Cerebellar cortex (tissue), 1 donor: ENCODE data around the gene OR4D2.
A peak's percentile ranks its signal among the peaks of the same experiment; 100 is the strongest.
"Not testable (repeated sequence)": the region's sequence is repeated elsewhere in the genome, so short reads cannot be mapped to it uniquely, and the experiment has no call there.

Experiments
- DNase-seq: peaks from one replicate; pipeline ENCODE4 v3.0.0-alpha.2; 2015; ENCODE audit warnings: low spot score

The OR4D2 gene

DNA sequence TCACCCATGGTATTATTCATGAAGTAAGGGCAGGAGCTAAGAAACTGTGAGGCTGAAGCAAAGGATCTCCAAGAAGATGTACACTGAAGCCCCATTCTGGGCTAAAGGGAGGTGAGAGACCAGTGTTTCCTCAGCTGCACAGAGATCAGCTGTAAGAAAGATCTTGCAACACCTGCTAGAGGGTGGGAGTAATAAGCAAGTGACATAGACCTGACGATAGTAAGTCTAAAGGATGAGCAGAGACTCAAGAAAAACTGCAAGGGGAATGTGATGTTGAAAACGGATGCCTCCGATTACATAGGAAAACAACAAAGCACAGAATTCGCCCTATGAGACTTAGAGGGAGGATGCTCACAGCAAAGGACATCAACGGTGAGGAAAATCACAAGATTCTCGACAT lies at the start of gene OR4D2:
Gene OR4D2, plus strand, starts transcription at position 301 of the 400 bp plus-strand sequence. CDS start 2,674 bp downstream, outside the sequence.
- no peak for DNase-seq

DNA sequence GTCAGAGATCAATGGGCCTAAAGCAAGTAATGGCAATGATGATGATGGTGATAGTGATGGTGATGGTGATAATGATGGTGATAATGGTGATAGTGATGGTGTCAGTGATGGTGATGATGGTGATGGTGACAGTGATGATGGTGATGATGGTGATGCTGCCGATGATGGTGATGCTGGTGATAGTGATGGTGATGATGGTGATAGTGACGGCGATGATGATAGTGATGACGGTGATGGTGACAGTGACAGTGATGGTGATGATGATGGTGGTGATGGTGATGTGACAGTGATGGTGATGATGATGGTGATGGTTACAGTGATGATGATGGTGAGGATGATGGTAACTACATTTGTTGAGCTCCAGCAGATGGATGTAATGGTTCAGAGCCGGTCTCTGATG lies 49.4 kb upstream of the OR4D2 start:
- DNase-seq, result no peak

DNA sequence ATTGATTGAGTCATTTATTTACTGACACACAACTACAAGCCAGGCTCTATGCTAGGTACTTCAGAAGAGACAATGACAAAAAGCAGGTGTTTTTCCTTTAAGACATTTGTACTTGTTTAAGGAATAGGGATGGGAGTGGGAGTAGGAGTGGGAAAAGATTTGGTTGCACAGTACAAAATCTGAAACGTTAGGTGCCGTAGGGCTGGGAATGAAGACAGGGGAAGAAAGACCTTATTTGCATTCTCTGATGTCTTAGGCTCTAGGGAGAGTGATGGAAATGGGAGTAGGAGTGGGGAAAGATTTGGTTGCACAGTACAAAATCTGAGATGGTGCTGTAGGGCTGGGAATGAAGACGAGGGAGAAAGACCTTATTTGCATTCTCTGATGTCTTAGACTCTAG lies 47.3 kb upstream of the OR4D2 start:
- no peak for DNase-seq

DNA sequence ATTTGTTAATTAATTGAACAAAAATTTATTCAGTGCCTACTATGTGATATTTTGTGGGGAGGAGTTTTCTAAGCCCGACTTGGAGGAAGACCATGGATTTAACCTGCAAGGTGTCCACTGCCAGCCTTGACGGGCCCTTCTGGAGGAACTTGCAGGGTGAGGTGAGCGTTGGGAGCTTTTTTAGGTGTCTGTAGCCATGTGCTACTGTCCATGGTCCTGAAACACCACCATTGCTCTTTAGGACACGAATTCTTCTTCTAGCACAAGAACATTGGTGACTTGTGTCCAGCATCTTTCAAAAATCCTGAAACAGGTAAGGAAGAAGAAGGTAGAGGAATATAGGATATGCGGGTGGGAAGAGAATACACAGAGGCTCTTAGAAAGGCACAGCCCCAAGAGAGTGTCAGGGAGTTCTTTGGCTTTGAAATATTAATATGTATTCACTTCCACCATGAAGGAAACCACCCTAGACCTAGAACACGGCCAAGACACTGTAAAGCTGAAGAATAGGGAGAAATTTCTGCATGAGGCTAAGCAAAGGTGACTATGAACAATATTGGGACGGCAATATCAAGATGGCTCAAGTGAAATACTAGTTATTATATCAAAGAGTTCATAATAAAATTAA lies 46.5 kb upstream of the OR4D2 start:
- peak; percentile 15 for DNase-seq

DNA sequence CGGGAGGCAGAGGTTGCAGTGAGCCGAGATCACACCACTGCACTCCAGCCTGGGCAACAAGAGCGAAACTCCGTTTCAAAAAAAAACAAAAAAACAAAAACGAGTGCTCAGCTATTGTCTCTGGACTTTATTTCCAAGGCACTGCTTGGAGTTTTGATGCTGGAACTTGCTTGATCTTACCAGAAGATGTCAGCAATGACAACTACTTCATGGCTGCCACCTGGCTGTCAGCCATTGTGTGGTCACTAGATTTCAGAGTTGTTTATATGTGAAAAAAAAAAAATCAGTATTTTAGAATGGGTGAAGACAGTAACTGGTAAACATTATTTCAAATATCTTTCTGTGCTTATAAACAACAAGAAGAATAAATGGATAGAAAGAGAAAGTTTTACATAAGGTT lies 44.9 kb upstream of the OR4D2 start:
- peak; percentile 51 for DNase-seq

DNA sequence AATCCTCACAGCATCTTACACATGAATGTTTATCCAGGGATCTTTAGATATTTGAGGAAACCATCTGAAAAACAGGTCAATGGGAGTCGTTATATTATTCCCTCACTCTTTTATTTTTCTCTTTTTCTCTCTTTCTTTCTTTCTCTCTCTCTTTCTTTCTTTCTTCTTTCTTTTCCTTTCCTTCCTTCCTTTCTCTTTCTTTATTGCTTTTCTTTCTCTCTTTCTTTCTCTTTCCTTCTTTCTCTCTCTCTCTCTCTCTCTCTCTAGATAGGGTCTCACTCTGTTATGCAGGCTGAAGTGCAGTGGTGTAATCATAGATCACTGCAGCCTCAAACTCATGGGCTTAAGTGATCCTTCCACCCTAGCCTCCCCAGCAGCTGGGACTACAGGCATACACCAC lies 38.9 kb upstream of the OR4D2 start:
- no peak for DNase-seq

DNA sequence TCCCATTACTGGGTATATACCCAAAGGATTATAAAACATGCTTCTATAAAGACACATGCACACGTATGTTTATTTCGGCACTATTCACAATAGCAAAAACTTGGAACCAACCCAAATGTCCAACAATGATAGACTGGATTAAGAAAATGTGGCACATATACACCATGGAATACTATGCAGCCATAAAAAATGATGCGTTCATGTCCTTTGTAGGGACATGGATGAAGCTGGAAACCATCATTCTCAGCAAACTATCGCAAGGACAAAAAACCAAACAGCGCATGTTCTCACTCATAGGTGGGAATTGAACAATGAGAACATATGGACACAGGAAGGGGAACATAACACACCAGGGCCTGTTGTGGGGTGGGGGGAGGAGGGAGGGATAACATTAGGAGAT lies 34.1 kb upstream of the OR4D2 start:
- not testable (repeated sequence) for DNase-seq

DNA sequence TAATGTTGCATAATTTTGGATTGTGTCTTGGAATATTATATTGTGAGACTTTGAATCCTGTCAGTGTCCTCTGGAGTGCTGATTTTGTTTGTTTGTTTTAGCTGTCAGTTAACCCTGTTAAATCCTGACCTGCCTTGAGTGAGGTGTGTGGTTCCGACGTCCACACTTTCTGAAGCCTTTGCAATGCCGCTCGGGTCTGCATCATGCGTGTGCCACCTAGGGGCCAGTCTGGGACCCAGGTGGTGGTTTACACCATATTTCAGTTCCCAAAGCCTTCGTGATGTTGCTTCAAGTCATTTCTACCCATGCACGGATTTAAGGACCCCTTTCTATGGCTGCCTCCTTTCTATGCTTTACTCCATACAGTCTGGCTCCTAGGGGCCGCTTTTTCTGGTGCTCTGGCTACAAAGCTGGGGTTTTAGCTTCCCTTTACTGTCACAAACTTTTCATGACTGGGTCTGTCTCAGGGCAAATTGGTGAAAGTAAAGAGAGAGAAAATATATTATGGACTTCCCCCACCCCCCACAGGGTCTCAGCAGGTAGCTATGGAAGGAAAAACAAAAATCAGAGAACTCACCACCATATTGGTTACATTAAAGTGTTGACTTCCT lies 30.0 kb upstream of the OR4D2 start:
- peak; percentile 14 for DNase-seq

DNA sequence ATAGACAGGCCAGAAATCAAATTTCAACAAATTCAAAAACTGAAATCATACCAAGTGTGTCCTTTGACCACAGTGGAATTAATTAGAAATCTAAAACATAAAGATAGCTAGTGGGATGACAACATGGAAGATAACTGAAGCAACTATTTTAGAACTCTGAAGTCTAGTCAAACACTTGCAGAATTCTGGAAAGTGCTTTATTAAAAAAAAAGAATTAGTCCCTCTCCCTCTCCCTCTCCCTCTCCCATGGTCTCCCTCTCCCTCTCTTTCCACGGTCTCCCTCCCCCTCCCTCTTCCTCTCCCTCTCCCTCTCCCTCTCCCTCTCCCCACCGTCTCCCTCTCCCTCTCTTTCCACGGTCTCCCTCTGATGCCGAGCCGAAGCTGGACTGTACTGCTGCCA lies 25.3 kb upstream of the OR4D2 start:
- DNase-seq, result no peak

DNA sequence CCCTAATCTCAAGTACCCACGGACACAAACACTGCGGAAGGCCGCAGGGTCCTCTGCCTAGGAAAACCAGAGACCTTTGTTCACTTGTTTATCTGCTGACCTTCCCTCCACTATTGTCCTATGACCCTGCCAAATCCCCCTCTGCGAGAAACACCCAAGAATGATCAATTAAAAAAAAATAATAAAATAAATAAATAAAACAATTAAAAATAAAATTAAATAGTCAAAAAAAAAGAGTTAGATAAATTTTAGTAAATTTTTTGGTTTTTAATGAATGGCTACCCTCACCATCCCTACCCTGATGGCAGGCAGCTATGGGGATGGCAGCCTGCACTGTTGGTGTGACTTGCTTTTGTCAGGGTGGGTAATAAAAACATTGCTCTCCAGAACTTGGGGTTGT lies 23.4 kb upstream of the OR4D2 start:
- not testable (repeated sequence) for DNase-seq

DNA sequence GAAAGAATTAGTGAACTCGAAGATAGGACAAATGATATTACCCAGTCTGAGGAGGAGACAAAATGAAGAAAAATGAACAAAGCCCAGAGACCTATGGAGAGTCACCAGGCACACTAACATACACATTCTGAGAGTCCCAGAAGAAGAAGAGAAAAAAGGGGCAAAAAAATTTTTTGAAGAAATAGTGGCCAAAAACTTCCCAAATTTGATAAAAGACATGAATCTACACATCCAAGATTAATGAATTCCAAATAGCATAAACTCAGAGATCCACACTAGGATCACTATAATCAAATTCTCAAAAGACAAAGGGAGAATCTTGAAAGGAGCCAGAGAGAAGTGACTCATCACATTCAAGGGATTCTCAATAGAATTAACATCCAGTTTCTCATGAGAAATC lies 22.0 kb upstream of the OR4D2 start:
- no peak for DNase-seq

DNA sequence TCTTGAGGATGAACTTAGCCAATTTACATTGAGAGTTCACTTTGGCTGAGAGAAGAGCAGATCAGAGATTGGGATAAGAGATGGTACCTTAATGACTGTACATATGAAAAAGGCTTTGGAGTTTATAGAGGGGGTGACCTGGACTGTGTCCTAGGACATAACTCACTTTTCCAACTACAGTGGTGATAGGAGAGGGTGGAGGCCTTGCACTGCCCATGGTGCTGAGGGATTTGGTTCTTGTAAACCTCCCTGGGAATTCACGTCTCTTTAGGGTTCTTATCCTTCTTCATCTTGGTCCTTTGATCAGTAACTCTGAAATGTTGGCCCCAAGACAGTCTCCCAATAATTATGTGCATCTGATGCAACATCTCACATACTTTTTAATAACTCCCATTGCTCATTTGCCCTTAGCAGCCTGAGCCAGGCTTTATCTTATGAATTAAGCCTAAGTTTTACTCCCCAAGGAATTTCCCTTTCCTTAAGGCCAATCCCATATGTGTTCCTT lies 18.8 kb upstream of the OR4D2 start, which contains the start of gene OR4D1:
Gene OR4D1, plus strand, starts transcription at position 455 of the 505 bp plus-strand sequence. CDS start 6,770 bp downstream, outside the sequence.
- DNase-seq, result no peak

DNA sequence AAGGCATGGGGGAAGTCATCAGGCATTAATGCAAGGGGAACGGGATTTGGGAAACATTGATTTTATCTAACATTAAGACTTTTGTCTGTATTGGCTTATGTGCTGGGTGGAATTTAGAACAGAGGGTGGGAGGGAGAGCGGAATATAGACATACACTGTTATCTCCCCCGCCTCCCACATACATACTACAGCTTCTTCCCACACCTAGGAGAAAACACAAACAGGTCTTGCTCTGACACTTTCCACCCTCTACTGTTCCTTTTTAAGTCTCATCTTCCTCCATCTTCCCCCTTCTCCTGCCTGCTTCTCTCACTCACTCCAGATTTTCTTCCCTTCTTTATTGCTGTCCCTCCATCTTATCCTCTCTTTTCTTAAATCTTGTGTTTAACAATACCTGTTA lies 18.2 kb upstream of the OR4D2 start:
- DNase-seq, result no peak

DNA sequence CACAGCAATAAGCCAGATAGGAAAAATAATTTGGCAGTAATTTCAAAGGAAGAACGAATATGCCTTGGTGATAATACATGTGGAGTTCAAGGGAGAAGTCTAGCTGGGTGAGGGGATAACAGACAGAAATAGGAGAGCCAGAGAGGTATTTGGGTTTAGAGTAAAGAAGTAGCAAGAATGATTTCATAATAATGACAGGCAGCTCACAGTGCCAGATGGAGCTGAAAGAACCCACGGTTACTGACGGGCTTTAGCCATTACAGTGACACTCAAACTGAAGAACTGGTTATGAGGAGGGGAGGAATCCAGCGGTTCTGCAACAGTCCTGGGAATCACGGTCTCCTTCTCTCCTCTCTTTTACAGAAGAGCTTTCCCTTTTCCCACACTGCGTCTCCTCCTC lies 16.4 kb upstream of the OR4D2 start:
- no peak for DNase-seq

DNA sequence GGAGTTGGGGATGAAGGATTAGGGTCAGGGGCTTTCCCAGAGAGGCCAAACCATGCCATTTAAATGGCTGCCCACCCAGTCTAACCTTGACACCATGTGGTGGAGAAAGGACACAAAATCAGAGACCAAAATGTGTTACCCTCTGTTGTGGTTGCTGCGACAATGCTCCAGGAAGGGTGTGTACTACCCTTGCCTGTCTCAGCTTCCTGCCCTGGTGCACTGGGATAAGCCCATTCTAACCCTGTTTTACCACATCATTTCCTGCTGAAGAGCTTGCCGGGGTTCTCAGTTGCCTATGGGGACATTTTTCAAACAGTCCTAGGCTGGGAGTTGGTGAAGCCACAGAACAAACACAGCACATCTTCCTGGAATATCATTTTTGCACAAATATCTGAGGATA lies 13.7 kb upstream of the OR4D2 start:
- no peak for DNase-seq

DNA sequence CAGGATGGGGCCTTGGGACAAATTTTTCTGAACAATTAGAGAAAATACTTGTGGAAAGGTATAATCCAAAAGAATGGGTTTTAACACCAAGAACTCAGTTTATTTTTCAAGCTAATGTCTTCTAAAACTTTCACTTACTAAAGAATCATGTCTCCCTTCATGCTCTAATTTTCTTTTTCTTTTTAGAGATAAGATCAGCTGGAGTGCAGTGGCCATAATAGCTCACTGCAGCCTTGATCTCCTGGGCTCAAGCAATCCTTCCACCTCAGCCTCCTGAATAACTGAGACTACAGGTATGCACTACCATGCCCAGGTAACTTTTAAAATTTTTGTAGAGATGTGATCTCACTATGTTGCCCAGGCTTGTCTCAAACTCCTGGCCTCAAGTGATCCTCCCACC lies 13.1 kb upstream of the OR4D2 start:
- DNase-seq, result no peak

DNA sequence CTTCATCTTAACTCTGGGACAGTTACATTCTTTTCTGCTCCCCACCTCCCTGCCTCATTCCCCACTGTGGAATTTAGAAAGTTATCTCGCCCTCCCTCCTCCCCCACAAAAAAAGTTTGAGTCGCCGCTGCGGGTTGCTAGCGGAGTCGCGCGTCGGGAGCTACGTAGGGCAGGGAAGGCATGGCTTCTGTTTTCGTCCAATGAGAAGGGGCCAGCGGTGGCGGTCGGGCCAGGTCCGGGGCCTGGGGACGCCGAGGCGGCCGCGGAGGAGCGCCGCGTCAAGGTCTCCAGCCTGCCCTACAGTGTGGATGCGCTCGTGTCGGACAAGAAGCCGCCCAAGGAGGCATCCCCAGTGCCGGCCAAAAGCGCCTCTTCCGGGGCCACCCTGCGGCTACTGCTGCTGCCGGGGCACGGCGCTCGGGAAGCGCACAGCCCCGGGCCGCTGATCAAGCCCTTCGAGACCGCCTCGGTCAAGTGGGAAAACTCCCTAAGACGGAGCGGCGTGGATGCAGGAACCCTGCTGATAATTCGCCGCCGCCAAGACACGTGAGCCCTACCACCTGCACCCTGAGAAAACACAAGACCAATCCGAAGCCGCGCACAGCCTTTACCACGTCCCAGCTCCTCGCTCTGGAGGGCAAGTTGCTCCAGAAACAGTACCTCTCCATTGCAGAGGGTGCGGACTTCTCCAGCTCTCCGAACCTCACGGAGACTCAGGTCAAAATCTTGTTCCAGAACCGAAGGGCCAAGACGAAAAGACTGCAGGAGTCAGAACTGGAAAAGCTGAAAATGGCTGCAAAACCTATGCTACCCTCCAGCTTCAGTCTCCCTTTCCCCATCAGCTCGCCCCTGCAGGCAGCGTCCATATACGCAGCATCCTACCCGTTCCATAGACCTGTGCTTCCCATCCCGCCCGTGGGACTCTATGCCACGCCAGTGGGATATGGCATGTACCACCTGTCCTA lies 9.7 kb upstream of the OR4D2 start:
- DNase-seq, result peak; percentile 55

DNA sequence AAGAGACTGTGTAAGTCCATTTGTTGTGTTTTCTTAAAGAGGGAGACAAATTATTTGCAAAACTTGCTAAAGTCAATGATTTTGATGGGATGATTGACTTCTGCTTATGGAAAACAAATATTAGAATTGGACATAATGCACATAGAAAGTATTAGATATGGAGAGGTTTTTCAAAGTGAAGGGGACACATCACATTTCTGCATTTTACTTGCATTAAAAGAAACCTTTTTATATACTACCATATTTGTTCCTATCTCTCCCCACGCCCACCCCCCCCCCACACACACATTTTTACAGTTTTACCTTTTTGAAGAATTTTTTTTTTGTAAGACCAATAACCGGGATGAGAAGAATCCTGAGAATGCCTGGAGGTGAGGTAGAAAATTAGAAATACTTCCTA lies 8.6 kb upstream of the OR4D2 start:
- no peak for DNase-seq

DNA sequence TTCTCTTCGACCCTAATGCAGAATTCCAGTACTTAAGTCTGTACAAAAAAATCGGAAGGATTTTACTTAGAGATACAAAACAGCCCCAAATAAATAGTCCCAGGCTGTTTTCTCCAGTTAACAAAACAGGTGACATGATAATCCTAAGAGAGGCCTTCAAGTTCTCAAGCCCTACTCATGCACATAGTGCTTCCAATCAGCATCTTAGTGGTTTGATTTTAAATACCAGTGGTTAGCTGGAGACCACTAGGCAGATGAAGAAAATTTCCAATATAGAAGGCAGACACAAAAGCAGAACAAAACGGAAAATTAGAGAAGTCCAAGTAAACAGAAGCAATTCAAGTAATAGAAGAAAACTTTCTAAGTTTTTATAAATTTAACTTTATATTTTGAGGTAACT lies 5.2 kb upstream of the OR4D2 start:
- no peak for DNase-seq

DNA sequence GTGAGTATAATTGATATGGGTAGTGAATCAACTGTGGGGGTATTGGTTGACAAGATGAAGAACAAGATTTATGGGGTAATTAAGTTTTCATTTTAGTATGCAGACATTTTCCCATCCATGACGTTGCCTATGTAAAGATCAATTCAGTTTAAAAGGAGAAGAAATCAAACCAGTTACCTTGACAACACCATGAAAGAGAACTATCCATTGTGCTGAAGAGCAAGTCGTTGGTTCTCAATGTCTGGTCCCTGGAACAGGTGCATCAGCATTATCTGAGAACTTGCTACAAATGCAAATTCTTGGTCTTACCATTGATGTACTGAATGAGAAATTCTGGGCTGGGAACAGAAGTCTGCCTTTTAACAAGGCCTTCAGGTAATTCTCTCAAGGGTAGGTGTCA lies 801 bp upstream of the OR4D2 start:
- DNase-seq, result no peak

DNA sequence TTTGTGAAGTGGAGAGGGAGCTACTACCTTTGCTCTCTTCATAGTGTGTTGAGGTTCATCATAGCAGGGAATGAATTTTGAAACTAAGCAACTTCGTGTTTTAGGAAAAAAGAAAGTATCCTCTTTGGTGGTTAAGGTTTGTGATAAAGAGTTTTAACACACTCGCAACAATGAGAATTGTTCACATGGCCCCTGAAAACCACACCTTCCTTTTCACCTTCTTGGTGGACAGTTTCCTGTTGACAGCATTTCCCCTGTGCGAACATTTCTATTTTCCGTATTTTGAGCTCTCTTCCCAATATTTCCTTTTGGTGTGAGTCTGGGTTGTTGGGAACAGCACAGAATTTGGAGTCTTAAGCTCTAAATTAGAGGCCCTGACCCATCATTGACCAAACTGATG lies 3.8 kb downstream of the OR4D2 start:
- no peak for DNase-seq

DNA sequence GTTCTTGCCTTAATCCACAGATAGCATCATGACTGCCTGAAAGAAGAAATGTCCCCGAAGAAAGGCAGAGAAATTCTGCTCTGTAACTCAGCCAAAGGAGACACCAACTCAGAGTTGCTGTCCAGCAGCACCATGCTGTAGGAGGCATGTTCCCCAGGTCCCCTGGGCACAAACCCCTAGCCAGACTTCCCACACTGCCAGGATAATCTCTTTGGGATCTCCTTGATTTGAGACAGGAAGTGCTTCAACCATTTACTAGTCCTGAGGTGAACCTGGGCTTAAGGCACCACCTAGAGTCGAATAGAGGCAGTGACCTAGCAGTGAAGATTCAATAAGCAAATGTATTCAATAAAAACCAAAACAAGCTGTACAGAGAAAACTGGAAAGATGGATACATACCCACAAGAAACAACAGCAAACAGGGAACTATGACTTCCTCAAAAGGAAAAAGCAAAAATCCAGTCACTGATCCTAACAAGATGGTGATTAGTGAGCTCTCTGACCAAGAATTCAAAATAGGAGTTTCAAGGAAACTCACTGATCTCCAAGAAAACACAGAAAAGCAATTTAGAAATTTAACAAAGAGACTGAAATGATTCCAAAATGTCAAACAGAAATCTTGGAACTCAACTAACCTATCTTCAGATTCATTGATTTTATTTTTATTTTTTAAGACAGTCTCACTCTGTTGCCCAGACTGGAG lies 5.7 kb downstream of the OR4D2 start:
- DNase-seq, result peak; percentile 44
